ENCODE measurements around the gene PDE7B.

DNA sequence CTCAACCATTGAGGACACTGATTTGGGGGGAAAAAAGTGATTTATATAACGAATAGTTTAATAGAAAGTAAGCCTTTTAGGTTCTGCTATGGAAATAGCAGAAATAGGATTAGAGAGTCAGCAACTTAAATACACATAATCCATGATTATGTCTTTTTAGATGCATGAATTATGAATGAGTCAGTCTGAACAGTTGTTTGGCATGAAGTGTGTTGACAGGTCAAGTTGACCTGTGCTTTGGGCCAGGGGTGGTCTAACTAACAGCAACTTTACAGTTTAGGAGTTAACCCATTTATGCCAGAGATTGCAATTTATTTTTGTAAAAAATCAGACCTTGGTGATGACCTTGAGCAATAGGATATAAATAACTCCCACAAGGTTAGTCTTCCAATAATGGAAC, 207.4 kb downstream of the PDE7B start:
- TF ChIP-seq CTCF (IDR thresholded peaks at IDR 0.05) (no peak), POLR2A (IDR thresholded peaks at IDR 0.05) (no peak)

Data from uterus (tissue), 2 donors.